GM21786 (cell line): ENCODE results near the gene GRIN3B.

Experiments used
- ATAC-seq: cut with Tn5 transposase; IDR thresholded peaks from one replicate; pipeline ENCODE4 v1.9.1; 2021; ENCODE audit not compliant: unreplicated experiment

Gene GRIN3B

DNA sequence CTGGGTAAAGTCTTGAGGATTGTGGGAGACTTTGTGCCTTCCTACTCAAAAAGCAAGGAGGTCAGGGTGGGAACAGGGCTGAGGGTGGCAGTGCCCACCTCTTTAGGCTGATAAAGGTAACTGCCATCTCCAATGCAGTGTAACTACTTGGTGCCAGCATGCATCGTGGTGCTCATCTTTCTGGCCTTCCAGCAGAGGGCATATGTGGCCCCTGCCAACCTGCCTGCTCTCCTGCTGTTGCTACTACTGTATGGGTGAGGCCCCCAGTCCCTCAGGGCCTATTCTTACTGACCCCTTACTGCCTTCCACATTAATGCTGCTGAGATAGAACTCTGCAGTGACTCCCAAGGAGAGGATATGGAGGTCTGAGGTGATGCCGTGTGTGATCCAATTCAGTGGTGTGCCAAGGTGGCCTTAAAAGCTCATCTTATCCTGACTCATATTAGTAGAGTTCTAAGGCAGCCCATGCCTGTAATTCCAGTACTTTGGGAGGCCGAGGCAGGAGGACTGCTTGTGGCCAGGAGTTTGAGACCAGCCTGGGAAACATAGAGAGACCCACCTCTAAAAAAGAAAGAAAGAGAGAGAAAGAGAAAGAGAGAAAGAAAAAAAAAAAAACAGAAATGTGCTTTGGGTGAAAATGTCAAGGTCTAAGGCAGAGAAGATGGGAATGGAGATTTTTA is 57.1 kb downstream of the GRIN3B start:
- ATAC-seq = no peak

- ATAC-seq = no peak
These were observed 57.9 kb downstream of the GRIN3B start for GRCh38 chr19:1058112-1058511.
